Activated T-cell treated with anti-CD3 and anti-CD28 coated beads, Interleukin-2, amount 50 U/mL, for 1 hour (primary cell): ENCODE data around the gene MACROD2.
"Not testable (repeated sequence)": the region's sequence is repeated elsewhere in the genome, so short reads cannot be mapped to it uniquely, and the experiment has no call there.

Experiments
- DNase-seq: peaks from one replicate; pipeline ENCODE4 v3.0.0-alpha.2; 2020

MACROD2 gene

GRCh38 chr20:15336536-15336935 lies 1341.2 kb downstream of the MACROD2 start:
- no peak for DNase-seq

- DNase-seq: no peak
Measured at GRCh38 chr20:15339264-15339663, 1343.9 kb downstream of the MACROD2 start.

- DNase-seq: no peak
Measured at GRCh38 chr20:15342991-15343523, 1347.7 kb downstream of the MACROD2 start.

GRCh38 chr20:15345287-15345686 lies 1350.0 kb downstream of the MACROD2 start:
- DNase-seq: no peak

- DNase-seq: no peak
Measured at GRCh38 chr20:15346657-15347280, 1351.5 kb downstream of the MACROD2 start.

GRCh38 chr20:15359056-15359455 lies 1363.7 kb downstream of the MACROD2 start:
- no peak for DNase-seq

- no peak for DNase-seq
Measured at GRCh38 chr20:15362849-15363248, 1367.5 kb downstream of the MACROD2 start.

- no peak for DNase-seq
Measured at GRCh38 chr20:15364781-15365180, 1369.5 kb downstream of the MACROD2 start.

- DNase-seq: no peak
Measured at GRCh38 chr20:15370370-15370769, 1375.1 kb downstream of the MACROD2 start.

GRCh38 chr20:15374682-15375081 lies 1379.4 kb downstream of the MACROD2 start:
- no peak for DNase-seq

GRCh38 chr20:15375836-15376235 lies 1380.5 kb downstream of the MACROD2 start:
- no peak for DNase-seq

- not testable (repeated sequence) for DNase-seq
Measured at GRCh38 chr20:15377603-15378002, 1382.3 kb downstream of the MACROD2 start.

- no peak for DNase-seq
Measured at GRCh38 chr20:15378151-15378550, 1382.8 kb downstream of the MACROD2 start.

- DNase-seq: no peak
Measured at GRCh38 chr20:15379681-15380296, 1384.5 kb downstream of the MACROD2 start.

GRCh38 chr20:15380770-15381169 lies 1385.5 kb downstream of the MACROD2 start:
- no peak for DNase-seq

GRCh38 chr20:15387228-15387627 lies 1391.9 kb downstream of the MACROD2 start:
- DNase-seq: no peak

GRCh38 chr20:15395457-15395856 lies 1400.1 kb downstream of the MACROD2 start:
- DNase-seq: no peak

GRCh38 chr20:15396026-15396425 lies 1400.7 kb downstream of the MACROD2 start:
- no peak for DNase-seq

GRCh38 chr20:15396900-15397299 lies 1401.6 kb downstream of the MACROD2 start:
- DNase-seq: no peak

- no peak for DNase-seq
Measured at GRCh38 chr20:15399781-15400180, 1404.5 kb downstream of the MACROD2 start.

- no peak for DNase-seq
Measured at GRCh38 chr20:15406072-15406471, 1410.8 kb downstream of the MACROD2 start.

- DNase-seq: no peak
Measured at GRCh38 chr20:15411781-15412180, 1416.5 kb downstream of the MACROD2 start.

GRCh38 chr20:15415908-15416307 lies 1420.6 kb downstream of the MACROD2 start:
- no peak for DNase-seq

- no peak for DNase-seq
Measured at GRCh38 chr20:15419856-15420255, 1424.5 kb downstream of the MACROD2 start.

GRCh38 chr20:15422966-15423365 lies 1427.7 kb downstream of the MACROD2 start:
- no peak for DNase-seq
